Measurements from ENCODE around the gene LIN28B. TPM values are rescaled to one million over a fixed set of nuclear protein-coding genes. Genes with fewer than 3 reads are reported as not detected.

Gene LIN28B
- total and polyA plus RNA-seq, 2 of the 4 experiments (the other 2 are of a cell fraction): not detected

DNA sequence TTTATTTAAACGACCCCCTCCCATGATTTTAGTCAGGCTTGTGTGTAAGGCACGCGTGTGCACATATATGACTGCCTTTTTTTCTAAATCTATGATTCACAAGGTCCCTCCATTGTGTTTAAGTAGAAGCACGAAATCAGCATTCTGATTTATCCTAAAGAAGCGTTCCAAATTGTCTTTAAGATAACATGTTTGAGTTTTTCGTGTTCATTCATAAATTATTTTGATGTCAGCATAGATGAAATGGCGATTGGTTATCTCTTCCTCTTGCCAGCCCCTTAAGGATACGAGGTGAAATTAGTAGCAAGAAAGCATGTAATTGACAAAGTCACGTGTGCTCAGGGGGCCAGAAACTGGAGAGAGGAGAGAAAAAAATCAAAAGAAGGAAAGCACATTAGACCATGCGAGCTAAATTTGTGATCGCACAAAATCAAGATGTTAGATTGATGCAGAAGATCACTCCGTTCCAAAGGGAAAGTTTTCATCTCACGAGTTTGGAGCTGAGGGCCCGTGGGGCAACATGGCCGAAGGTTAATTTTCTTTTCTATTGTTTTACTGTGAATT lies at the start of gene LIN28B (continued):
- TF ChIP-seq MAZ (IDR thresholded peaks at IDR 0.05; ENCODE audit: borderline replicate concordance, low read depth, low read length) (no peak), FOS (IDR thresholded peaks at IDR 0.05; ENCODE audit: low read depth, low read length) (no peak)

DNA sequence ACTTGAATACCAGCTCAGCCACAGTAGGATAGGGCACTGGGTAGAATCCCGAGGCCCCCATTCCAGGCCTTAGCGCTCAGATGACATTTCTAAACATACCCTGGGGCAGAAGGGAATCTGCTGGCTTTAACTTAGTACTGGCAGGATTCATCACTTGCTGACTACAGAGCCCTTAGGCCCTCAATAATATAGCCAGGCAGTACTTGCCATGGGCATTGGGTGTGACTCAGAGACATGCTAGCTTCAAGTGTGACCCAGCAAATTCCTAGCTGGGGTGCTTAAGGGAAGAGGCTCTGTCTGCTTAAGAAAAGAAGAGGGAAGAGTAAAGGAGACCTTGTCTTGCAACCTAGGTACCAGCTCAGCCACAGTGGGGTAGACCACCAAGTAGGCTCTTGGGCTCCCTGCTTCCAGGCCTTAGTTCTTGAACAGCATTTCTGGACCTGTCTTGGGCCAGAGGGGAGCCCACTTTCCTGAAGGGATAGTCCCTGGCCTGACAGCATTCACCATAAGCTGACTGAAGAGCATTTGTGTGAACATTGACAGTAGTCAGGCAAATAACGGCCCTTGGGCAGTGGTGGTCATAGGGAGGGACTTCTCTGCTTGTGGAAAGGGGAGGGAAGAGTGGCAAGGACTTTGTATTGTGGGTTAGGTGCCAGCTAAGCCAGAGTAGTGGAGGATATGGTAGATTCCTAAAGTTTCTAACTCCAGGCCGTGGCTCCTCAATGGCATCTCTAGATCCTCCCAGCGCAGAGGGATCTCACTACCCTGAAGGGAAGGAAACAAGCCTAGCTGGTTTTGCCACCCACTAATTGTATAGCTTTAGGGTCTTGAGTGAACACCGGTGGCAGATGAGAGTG lies 48.6 kb upstream of the LIN28B start:
- 50% methylated on average over 2 of the region's 6 CpGs; no CpG with 5 or more reads in 1 of the 2 experiments for WGBS, 2 experiments (ENCODE audit: extremely low coverage in 2 of 2, insufficient read length in 1 of 2)
- Histone ChIP-seq H3K23ac (ENCODE audit: low read depth, low read length) (no peak overlapping the region), H4K5ac (ENCODE audit: low read depth, low read length) (no peak overlapping the region), H3K9me3 (ENCODE audit: control insufficient read depth, insufficient read depth, low read length) (no peaks in the 10 kb centered on the region), H3K36me3 (ENCODE audit: control insufficient read depth, insufficient read depth, low read length) (no peaks in the 10 kb centered on the region), H4K20me1 (ENCODE audit: insufficient read depth, low read length) (no peaks in the 10 kb centered on the region), H3K56ac (ENCODE audit: extremely low read depth, insufficient read depth, low read length) (no peak overlapping the region), H2BK20ac (ENCODE audit: low read depth, low read length) (no peak overlapping the region), H2BK120ac (ENCODE audit: low read depth, low read length) (no peak overlapping the region), H4K8ac (ENCODE audit: low read depth in 2 of 2, low read length in 2 of 2) (no peak overlapping the region), H3K4ac (ENCODE audit: low read depth, low read length) (no peak overlapping the region), H3K79me1 (ENCODE audit: low read depth in 1 of 2, low read length in 2 of 2) (no peaks in the 10 kb centered on the region), H4K91ac (ENCODE audit: insufficient read depth, low read depth, low read length) (no peak overlapping the region), H3K9ac (ENCODE audit: low read depth, low read length) (no peak overlapping the region), H2AK9ac (replicated peaks; ENCODE audit: low read depth, low read length, poor library complexity) (no peak overlapping the region), H3K4me2 (ENCODE audit: low read depth, low read length) (no peak overlapping the region), H2AFZ (replicated peaks; ENCODE audit: low read length, poor library complexity) (no peak overlapping the region), H2AK5ac (ENCODE audit: low read depth, low read length) (no peak overlapping the region), H3K27me3 (ENCODE audit: control insufficient read depth, insufficient read depth, low read length) (no peaks in the 10 kb centered on the region), H2BK15ac (ENCODE audit: low read depth, low read length) (no peak overlapping the region), H2BK5ac (ENCODE audit: low read depth, low read length, poor library complexity, severe bottlenecking) (no peak overlapping the region), H3K4me3 (ENCODE audit: insufficient read depth, low read depth, low read length) (no peak overlapping the region), H3K18ac (ENCODE audit: low read depth, low read length) (no peak overlapping the region), H3K9me1 (ENCODE audit: insufficient read depth, low read length) (no peaks in the 10 kb centered on the region), H3K14ac (replicated peaks; ENCODE audit: low read depth, low read length) (no peak overlapping the region), H3K27ac (ENCODE audit: insufficient read depth, low read length) (no peak overlapping the region), H3K4me1 (ENCODE audit: control insufficient read depth, insufficient read depth, low read length) (no peaks in the 10 kb centered on the region)
- ChIA-PET CTCF (no interaction called here), POLR2A (ENCODE audit: unreplicated experiment) (no interaction called here)
- peak; percentile 1 for DNase-seq
- ATAC-seq (ENCODE audit: low read depth): no peak
- dilution Hi-C loops (cut with HindIII; ENCODE audit: low sequenced_read_pairs, unreplicated experiment) (no loop called here), in situ Hi-C loops (cut with MboI; ENCODE audit: low sequenced_read_pairs) (no loop called here), intact Hi-C loops (cut with micrococcal nuclease) (no loop called here)
- BruUV-seq (replicated peaks): no TSS peak
- TF ChIP-seq MXI1 (IDR thresholded peaks at IDR 0.05; ENCODE audit: borderline replicate concordance, low read depth, low read length) (no peak), FOS (IDR thresholded peaks at IDR 0.05; ENCODE audit: low read depth, low read length) (no peak), RFX5 (IDR thresholded peaks at IDR 0.05; ENCODE audit: low read depth, low read length) (no peak), CHD1 (IDR thresholded peaks at IDR 0.05; ENCODE audit: low read depth, low read length) (no peak), BHLHE40 (IDR thresholded peaks at IDR 0.05; ENCODE audit: low read depth, low read length) (no peak), POLR2A (IDR thresholded peaks at IDR 0.05; ENCODE audit: low read depth, low read length) (no peak), MAFK (IDR thresholded peaks at IDR 0.05; ENCODE audit: low read depth, low read length) (no peak), RAD21 (IDR thresholded peaks at IDR 0.05; ENCODE audit: low read length) (no peak), SMC3 (IDR thresholded peaks at IDR 0.05; ENCODE audit: low read depth, low read length) (no peak), RCOR1 (IDR thresholded peaks at IDR 0.05; ENCODE audit: insufficient replicate concordance, low read length) (no peak), CEBPB (IDR thresholded peaks at IDR 0.05; ENCODE audit: low read depth, low read length) (no peak), MAZ (IDR thresholded peaks at IDR 0.05; ENCODE audit: borderline replicate concordance, low read depth, low read length) (no peak)
- TF ChIP-seq, protein P1, sequence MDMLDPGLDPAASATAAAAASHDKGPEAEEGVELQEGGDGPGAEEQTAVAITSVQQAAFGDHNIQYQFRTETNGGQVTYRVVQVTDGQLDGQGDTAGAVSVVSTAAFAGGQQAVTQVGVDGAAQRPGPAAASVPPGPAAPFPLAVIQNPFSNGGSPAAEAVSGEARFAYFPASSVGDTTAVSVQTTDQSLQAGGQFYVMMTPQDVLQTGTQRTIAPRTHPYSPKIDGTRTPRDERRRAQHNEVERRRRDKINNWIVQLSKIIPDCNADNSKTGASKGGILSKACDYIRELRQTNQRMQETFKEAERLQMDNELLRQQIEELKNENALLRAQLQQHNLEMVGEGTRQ (IDR thresholded peaks at IDR 0.05; ENCODE audit: low read depth, low read length): no peak
- TF ChIP-seq, protein P2, sequence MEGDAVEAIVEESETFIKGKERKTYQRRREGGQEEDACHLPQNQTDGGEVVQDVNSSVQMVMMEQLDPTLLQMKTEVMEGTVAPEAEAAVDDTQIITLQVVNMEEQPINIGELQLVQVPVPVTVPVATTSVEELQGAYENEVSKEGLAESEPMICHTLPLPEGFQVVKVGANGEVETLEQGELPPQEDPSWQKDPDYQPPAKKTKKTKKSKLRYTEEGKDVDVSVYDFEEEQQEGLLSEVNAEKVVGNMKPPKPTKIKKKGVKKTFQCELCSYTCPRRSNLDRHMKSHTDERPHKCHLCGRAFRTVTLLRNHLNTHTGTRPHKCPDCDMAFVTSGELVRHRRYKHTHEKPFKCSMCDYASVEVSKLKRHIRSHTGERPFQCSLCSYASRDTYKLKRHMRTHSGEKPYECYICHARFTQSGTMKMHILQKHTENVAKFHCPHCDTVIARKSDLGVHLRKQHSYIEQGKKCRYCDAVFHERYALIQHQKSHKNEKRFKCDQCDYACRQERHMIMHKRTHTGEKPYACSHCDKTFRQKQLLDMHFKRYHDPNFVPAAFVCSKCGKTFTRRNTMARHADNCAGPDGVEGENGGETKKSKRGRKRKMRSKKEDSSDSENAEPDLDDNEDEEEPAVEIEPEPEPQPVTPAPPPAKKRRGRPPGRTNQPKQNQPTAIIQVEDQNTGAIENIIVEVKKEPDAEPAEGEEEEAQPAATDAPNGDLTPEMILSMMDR (conservative IDR thresholded peaks at IDR 0.05; ENCODE audit: low read depth, low read length): no peak
